CD4-positive, alpha-beta T cell treated with Interleukin-6 for 4 hours (primary cell): Measurements from ENCODE around the gene CD46.

Experiments
- DNase-seq: peaks from one replicate; pipeline ENCODE4 v3.0.0-alpha.2; 2020; ENCODE audit warnings: mixed read lengths

CD46 gene

DNA sequence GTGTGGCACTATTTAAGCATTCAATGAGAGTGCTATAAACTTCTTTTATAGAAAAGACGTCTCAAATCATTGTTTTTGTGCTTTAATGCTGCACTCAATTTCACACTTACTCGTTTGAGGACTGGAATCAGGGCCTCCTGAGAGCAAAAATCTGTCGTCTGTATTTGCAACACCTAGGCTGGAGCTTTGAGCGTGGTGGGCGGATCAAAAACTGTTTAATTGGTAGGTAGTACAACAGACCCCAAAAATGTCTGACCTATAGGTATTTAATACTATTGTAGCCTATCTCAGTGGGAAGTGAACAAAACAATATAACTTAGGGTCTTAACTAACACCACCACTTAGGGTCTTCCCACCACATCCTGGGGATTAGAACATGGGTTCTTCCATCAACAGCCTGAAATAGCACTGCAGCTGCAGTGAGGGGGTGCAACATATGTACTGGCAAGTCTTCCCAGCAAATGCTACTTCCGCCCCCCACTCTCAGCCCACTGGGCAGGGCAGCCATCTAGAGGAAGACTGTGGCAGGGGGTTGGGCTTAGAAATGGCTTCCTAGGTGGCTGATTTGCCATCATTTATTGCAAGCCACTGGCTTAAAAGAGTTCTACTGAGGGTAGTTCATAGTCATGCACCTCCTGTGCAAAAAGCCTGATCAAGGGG, 48.3 kb downstream of the CD46 start:
- DNase-seq, result no peak

GRCh38 chr1:207801819-207802218, 50.0 kb downstream of the CD46 start:
- no peak for DNase-seq

DNA sequence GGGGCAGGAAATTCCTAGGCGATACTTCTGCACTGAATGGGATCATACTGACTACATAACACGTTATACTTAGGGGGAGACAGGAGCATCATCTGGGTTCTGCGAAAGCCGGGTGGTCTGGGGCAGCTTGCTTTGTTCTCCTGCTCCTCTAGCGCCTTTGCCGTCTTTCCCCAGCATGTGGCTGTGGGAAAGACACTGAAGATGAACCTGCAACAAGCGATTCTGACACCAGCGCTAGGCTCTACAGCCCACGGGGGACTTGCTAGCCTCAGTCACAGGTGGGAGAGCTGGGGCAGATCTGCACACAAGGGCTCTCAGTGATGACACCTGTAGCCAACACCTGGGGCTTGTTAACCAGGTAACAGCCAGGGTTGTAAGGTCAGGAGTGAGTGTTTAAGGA, 51.8 kb downstream of the CD46 start:
- DNase-seq, result no peak

GRCh38 chr1:207804721-207805468, 53.0 kb downstream of the CD46 start:
- no peak for DNase-seq

GRCh38 chr1:207805841-207806421, 54.1 kb downstream of the CD46 start:
- DNase-seq, result no peak

- peak; percentile 31 for DNase-seq
Measured at GRCh38 chr1:207806531-207807325, 54.9 kb downstream of the CD46 start.

DNA sequence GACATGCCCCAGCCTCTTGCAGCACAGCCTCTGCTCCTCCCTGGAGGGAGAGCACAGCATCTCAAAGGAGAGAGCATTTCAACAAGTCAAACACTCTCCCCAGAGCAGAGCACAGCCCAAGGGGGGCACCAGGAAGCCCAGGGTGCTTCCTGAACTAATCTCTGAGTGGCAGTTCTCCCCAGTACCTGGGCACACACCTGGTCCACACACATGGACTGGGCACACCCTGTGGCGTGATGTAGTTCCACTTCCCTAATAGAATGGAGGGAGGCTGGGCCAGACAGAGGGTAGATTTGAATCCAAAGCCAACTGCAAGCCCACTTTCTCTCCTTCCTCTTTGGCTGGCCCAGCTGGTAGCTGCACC, 55.5 kb downstream of the CD46 start:
- no peak for DNase-seq

DNA sequence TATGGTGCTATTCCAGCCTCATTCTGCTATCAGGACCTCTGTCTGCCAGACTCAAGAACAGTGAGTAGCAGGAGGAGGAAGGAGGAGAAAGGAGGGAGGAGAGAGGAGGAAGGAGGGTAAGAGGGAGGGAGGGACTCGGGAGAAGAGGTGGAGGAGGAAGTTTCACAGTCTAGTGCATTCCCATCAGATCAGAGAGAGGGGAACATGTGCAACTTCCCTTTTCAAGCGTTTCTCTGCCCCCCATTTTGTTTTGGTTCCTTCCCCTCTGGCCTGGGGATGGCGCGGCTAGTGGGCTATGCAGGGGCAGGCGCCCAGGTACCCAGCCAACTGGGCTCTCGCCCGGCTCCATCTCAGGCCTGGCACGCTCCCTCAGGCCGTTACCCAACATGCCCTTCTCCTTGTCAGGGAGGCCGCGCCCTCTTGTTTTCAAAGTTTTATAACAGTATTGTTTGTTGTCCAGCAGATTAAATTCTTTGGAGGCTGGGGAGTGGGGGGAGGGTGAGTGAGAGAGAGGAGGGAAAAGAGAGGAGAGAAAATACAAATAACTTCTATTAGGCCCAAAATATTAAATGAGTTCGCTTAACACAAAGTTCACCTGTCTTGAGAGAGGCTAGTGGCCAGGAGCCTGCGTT, 56.0 kb downstream of the CD46 start:
- DNase-seq, result no peak

DNA sequence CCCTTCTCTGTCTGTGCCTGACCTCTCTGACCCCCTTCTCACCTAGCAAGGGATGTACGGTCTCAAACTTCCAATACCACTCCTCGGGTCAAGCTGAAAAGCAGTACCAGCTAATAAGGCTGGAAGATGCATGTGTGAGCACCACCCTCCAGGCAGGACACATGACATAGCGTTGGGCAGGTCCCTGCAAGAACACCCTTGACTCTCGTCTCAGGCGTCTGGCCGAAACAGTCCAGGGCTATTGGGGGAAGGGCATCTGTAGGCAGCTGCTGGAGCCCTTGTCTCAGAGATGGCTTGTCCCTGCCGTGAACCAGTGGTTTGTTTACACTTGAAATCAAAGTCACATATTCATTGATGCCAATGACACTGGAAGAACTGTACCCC, 56.5 kb downstream of the CD46 start:
- DNase-seq, result no peak

DNA sequence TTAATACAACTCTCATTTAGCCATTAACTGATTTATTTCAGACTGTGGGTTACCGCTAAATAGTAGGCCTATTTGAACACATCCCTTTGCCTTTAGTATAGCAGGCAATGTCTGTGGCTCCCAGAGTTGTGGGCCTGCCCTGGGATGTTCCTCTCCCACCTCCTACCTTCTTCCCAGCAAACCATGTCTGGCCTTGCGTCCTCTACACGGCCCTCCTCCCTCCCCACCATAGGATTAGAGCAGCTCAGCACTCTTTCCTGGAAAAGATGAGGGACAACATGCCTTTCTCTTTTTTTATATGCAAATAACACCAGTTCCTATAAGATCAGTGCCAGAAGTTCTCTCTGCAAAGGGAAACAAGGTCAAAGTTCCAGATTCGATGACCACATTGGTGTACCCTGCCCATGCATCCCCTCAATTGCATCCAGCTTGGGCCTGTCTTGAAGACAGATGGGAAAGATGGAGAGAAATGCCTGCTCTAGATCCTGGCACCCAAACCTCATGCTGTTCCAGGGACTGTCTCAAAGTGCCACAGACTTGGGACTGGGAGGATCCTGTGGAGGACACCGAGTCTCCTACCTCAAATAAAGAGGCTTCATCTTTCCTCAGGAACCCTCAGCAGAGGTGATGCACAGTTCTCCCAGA, 57.2 kb downstream of the CD46 start:
- no peak for DNase-seq

GRCh38 chr1:207810173-207810572, 58.3 kb downstream of the CD46 start:
- DNase-seq, result no peak

DNA sequence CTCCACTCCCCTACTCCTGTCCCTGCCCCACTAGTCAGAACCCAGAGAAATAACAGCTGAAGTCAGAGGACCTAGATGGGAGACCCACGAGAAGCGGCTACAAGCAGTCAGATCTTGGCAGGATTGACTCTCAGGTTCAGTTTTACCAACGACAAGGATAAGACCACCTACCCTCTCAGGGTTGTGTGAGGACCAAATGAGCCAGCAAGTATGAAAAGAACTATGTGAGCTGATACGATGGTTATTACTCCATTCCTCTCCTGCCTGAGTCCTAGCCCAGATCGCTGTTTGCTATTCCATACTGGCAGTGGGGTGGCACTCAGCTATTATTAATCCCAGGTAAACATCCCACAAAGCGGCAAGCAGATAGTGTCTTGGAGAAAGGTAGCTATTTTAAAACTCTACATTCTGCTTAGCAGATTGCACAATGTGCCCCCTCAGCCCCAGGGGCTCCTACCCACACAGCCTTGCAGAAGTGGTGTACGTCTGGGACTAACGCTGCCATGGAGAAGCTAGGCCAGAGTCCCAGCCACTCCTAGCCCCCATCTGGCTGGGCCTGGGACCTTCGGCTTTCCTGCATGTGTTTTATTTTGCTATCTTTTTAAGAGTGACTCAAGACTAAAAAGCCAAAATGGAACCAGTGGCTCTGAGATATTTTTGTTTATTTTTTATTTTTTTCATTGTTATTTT, 58.9 kb downstream of the CD46 start:
- DNase-seq, result no peak

- DNase-seq, result no peak
Measured at GRCh38 chr1:207811319-207811718, 59.5 kb downstream of the CD46 start.

- peak; percentile 30 for DNase-seq
Measured at GRCh38 chr1:207811920-207812720, 60.3 kb downstream of the CD46 start.

- DNase-seq, result no peak
Measured at GRCh38 chr1:207812778-207813511, 61.1 kb downstream of the CD46 start.

GRCh38 chr1:207813512-207813881, 61.6 kb downstream of the CD46 start:
- DNase-seq, result no peak

GRCh38 chr1:207813946-207814345, 62.1 kb downstream of the CD46 start:
- no peak for DNase-seq

DNA sequence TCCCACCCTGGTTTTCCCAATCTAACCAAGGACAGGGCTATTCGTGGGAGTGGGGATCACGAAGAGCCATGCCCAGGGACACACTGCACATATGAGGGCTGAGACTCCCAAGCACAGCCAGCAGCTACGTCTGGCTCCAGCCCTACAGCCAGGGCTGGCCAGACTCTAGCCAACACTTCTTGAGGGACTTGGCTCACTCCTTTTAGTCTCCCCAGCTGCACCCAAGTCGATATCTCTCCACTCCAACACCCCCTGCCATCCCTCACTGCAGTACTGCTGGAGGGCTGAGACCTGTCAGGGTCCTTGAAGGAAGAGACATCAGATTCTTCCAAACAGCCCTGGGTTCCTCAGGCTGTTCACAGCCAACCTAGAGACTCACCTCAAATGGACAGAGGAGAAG, 62.6 kb downstream of the CD46 start:
- DNase-seq, result no peak

DNA sequence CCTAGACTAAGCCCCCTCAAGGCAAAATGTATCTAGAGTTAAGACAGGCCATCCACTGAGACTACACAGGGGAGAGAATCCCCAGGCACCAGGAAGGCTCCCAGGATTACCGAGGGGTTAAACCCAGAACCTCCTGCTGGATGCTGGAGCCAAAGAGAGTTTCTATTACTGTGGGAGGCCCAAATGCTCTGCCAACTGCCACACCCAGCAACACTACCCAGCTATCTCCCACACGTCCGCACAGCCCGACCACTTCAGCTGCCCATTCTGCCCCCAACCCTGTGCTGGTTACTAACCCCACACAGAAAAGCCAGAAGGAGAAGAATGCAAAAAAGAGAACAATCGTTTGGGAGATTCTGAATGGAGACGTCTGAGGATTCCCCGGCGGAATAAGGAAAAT, 63.6 kb downstream of the CD46 start:
- no peak for DNase-seq

GRCh38 chr1:207815913-207816291, 64.0 kb downstream of the CD46 start:
- peak; percentile 42 for DNase-seq
